ENCODE results near the gene OR4D10. TPM values are rescaled to one million over a fixed set of nuclear protein-coding genes. Genes with fewer than 3 reads are reported as not detected.

OR4D10 gene
- total RNA-seq, result not detected
- long read RNA-seq, result 0 reads

- TF ChIP-seq, protein P1, sequence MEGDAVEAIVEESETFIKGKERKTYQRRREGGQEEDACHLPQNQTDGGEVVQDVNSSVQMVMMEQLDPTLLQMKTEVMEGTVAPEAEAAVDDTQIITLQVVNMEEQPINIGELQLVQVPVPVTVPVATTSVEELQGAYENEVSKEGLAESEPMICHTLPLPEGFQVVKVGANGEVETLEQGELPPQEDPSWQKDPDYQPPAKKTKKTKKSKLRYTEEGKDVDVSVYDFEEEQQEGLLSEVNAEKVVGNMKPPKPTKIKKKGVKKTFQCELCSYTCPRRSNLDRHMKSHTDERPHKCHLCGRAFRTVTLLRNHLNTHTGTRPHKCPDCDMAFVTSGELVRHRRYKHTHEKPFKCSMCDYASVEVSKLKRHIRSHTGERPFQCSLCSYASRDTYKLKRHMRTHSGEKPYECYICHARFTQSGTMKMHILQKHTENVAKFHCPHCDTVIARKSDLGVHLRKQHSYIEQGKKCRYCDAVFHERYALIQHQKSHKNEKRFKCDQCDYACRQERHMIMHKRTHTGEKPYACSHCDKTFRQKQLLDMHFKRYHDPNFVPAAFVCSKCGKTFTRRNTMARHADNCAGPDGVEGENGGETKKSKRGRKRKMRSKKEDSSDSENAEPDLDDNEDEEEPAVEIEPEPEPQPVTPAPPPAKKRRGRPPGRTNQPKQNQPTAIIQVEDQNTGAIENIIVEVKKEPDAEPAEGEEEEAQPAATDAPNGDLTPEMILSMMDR (IDR thresholded peaks at IDR 0.05), result no peak
- Histone ChIP-seq H3K27ac (no peak within 1 kb of the TSS), H3K9me3 (no peaks in the 10 kb centered on the region), H3K4me1 (no peaks in the 10 kb centered on the region), H3K27me3 (ENCODE audit: low read depth) (no peaks in the 10 kb centered on the region), H3K4me3 (no peak within 1 kb of the TSS), H3K36me3 (no peaks in the 10 kb centered on the region)
- intact Hi-C loops (cut with DNase I), result no loop called here
- ATAC-seq (no peak), DNase-seq (no peak)
Observed at GRCh38 chr11:59473015-59473414, at the start of gene OR4D10. TSS of gene OR4D10 (plus strand) at chr11:59473315. CDS start at chr11:59477430, 4,115 bp downstream.

GRCh38 chr11:59423835-59424234 lies 49.3 kb upstream of the OR4D10 start:
- intact Hi-C loops (cut with DNase I), result no loop called here

GRCh38 chr11:59425131-59425530 lies 48.0 kb upstream of the OR4D10 start:
- no peaks in the 10 kb centered on the region for H3K4me1 ChIP-seq
- intact Hi-C loops (cut with DNase I), result no loop called here
- no peaks in the 10 kb centered on the region for H3K36me3 ChIP-seq
- no peak overlapping the region for H3K4me3 ChIP-seq
- TF ChIP-seq, protein P1 (IDR thresholded peaks at IDR 0.05), result no peak
- no peak overlapping the region for H3K27ac ChIP-seq
- no peaks in the 10 kb centered on the region for H3K9me3 ChIP-seq
- DNase-seq (no peak), ATAC-seq (no peak)
- no peaks in the 10 kb centered on the region for H3K27me3 ChIP-seq (ENCODE audit: low read depth)

More at GRCh38 chr11:59423835-59424234, 49.3 kb upstream of the OR4D10 start:
- no peak for ATAC-seq
- Histone ChIP-seq H3K27ac (no peak overlapping the region), H3K4me3 (no peak overlapping the region), H3K4me1 (no peaks in the 10 kb centered on the region), H3K27me3 (ENCODE audit: low read depth) (no peaks in the 10 kb centered on the region), H3K9me3 (no peaks in the 10 kb centered on the region), H3K36me3 (no peaks in the 10 kb centered on the region)
- no peak for DNase-seq
- TF ChIP-seq, protein P1 (IDR thresholded peaks at IDR 0.05), result no peak

GRCh38 chr11:59426361-59427067 lies 46.6 kb upstream of the OR4D10 start, which contains the start of gene OR5A2:
TSS of gene OR5A2 (minus strand) at chr11:59426413. CDS start at chr11:59422953, 3,460 bp downstream.
- no peak within 1 kb of the TSS for H3K27ac ChIP-seq
- ATAC-seq (no peak), DNase-seq (no peak)
- intact Hi-C loops (cut with DNase I), result no loop called here
- no peaks in the 10 kb centered on the region for H3K36me3 ChIP-seq
- H3K27me3 ChIP-seq (ENCODE audit: low read depth), result no peaks in the 10 kb centered on the region
- no peaks in the 10 kb centered on the region for H3K9me3 ChIP-seq
- TF ChIP-seq, protein P1 (IDR thresholded peaks at IDR 0.05), result no peak
- H3K4me3 ChIP-seq, result no peak within 1 kb of the TSS
- no peaks in the 10 kb centered on the region for H3K4me1 ChIP-seq

DNA sequence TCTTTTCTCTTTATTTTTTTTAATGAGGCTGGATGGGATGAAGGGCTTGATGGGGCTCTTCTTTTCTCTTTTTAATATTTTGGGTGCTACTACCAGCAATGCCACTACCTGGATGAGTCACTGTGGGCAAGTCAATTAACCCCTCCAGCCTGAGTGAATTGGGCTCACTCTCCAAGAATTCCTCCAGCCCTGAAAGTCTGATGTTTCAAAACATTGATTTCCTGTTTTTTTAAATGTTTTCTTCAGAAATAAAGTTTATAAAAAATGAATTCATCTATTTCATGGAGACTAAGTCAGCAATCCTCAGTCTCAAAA lies 46.1 kb upstream of the OR4D10 start:
- ATAC-seq, result no peak
- Histone ChIP-seq H3K36me3 (no peaks in the 10 kb centered on the region), H3K27ac (no peak overlapping the region), H3K9me3 (no peaks in the 10 kb centered on the region), H3K4me1 (no peaks in the 10 kb centered on the region), H3K27me3 (ENCODE audit: low read depth) (no peaks in the 10 kb centered on the region), H3K4me3 (no peak overlapping the region)
- intact Hi-C loops (cut with DNase I), result no loop called here
- TF ChIP-seq, protein P1 (IDR thresholded peaks at IDR 0.05), result no peak
- DNase-seq, result no peak
